NCI-H128 (cell line): Measurements from ENCODE around the gene SLC38A3.

Experiments
- DNase-seq: peaks from one replicate; lab custom pipeline; 2025; ENCODE audit not compliant: unreplicated experiment; lab: John Stamatoyannopoulos, UW

SLC38A3 gene

DNA sequence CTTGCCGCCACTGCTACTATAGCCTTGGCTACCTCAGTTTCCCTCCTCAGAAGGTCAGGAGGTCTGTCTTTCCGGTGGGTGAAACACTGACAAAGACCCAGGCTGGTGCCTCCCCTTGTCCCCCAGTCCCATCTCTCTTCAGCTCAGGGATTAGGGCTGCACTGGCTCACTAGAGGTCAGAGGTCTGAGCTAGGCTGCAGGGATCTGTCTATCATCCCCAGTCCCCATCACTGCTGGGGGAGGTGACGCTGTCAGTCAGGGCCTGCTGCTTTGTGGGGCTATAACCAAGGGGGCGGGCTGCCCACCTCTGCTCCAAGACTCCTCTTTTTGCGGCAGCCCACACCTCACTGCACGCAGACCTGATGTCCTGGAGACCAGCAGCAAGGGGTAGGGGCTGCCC lies 36.3 kb upstream of the SLC38A3 start:
- DNase-seq, result no peak

GRCh38 chr3:50169232-50169832 lies 35.7 kb upstream of the SLC38A3 start:
- DNase-seq, result no peak

- no peak for DNase-seq
These were observed 35.2 kb upstream of the SLC38A3 start for GRCh38 chr3:50169858-50170257.

- DNase-seq, result no peak
These were observed 34.4 kb upstream of the SLC38A3 start for GRCh38 chr3:50170689-50171088.

DNA sequence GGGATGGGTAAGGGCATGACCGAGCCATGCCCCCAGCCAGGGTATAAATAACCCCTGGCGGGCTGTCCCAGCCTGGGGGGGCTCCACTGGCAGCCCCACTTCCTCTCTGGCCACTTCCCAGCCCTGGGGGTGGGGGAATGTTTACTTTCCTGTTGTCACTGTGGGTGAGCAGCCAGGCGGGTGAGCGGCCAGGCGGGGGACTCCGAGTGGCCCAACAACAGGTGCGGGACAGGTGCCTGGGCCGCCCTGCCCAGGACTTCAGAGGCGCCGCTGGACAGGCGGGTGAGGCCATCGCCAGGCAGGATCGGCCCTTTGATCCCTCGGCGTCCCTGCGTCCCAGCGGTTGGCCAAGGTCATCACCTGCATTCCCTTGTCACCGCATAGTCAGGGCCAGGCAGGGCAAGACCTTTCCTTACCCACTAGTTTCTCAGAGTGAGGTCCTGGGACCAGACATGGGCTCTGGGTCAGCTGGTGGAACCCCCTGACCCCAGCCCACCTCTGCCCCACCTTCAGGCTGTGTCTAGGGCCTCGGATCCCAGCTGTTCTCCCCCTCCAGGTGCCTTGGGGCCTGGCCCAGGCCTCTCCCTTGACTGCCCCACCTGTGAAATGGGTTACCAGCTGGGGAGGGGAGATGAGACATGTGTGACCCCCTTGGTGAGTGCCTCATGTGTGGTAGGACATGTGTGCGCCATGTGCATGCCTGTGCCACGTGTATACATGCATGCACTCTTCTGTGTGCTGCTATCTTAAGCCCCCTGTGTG lies 33.4 kb upstream of the SLC38A3 start:
- no peak for DNase-seq

DNA sequence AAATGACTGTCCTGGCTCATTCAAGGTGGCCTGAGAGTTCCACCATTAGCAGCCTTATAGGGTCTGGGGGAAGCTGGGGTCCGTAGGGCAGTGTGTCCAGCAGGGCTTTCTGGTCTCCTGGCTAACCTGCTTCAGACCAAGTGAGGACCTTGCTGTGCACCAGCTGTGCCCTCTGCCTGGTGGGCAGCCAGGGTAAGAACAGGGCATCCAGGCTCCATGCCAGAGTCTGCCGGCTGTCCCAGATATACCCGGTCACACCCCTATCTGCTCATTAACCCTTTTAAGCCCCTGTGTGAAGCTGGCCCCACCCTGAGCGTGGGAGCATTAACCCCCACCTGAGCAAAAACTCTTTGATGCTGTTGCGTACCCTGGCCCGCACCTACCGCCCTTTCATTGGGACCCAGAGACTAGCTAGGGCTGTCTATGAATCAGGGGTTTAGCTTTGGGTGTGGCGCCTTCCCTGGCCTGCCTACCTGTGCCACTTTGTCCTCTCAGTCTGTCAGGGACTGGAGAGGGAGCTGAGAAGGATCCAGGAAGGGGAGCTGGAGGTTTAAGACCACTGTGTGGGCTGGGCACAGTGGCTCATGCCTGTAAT lies 32.3 kb upstream of the SLC38A3 start:
- DNase-seq, result no peak

GRCh38 chr3:50173685-50174516 lies 31.2 kb upstream of the SLC38A3 start:
- no peak for DNase-seq

GRCh38 chr3:50174517-50174895 lies 30.6 kb upstream of the SLC38A3 start:
- DNase-seq, result no peak

- DNase-seq, result no peak
These were observed 30.0 kb upstream of the SLC38A3 start for GRCh38 chr3:50174947-50175524.

DNA sequence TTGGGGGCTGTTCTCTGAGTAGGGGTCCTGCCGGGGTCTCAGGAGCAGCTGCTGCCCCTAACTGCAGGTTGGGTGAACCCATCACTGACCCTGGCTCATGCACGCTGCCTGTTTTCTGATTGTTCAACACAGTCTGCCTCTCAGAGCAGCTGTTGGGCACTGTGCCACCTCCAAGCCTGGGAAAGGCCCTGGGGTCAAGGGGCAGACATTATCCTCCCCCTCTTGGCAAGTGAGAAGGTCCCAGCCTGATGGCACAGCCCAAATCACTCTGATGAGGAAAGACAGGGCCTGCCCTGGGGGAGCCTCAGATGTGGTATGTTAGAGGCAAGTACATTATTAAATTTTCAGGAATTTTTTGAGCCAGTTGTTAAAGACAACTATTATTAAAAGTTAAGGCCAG lies 27.7 kb upstream of the SLC38A3 start:
- DNase-seq, result no peak

DNA sequence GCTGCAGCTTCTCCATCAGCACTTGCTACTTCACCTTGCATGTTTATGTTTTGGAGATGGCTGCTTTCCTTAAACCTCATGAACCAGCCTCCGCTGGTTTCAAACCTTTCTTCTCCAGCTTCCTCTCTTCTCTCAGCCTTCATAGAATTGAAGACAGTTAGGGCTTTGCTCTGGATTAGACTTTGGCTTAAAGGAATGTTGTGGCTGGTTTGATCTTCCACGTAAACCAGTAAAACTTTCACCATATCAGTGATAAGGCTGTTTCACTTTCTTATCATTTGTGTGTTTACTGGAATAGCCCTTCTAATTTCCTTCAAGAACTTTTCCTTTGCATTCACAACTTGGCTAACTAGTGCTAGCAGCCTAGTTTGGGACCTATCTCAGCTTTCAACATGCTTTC lies 25.4 kb upstream of the SLC38A3 start:
- no peak for DNase-seq

GRCh38 chr3:50181985-50182384 lies 23.1 kb upstream of the SLC38A3 start:
- DNase-seq, result no peak

GRCh38 chr3:50182533-50183099 lies 22.5 kb upstream of the SLC38A3 start:
- DNase-seq, result no peak

DNA sequence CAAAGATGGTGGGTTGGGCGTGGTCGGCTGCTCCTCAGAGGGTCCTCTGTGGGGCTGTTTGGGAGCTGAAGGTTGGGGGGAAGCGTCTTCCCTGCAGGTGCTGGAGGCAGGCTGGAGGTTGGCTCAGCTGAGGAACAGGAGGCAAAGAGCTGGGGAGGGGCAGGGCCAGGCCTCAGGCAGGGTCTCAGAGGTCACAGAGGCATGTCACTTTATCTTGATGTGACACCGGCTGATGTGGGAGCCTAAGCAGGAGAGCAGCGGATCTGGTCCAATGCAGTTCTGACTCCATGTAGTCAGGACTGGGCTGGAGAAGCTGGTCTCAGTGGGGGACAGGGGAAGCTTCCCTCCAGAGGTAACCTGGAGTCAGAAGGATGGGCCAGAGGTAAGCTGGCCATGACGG lies 21.3 kb upstream of the SLC38A3 start:
- DNase-seq, result no peak

DNA sequence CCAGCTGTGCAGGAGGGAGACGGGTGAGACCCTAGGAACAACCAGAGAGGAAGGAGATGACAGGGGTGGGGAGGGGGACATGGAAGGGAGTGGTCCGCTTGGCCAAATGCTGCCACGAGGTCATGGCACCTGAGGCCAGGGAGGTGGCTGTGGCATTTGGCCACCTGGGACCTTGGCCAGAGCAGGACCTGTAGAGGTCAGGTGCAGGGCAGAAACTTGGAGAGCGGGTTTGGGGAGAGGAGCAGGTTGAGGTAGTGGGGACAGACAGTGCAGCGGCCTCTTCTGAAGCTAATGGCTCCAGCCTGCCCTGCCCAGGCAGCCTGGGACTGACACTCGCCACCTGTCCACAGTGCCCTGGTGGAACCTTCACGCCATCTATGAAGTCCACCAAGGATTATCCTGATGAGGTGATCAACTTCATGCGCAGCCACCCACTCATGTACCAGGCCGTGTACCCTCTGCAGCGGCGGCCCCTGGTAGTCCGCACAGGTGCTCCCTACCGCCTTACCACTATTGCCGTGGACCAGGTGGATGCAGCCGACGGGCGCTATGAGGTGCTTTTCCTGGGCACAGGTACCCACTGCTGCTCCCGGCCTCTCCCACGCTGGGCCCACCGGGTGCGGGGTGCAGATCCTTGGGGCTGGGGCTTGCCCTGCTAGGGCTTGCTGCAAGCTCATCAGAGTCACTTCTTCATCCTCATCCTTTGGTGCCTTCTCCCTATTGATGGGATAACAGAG lies 20.7 kb upstream of the SLC38A3 start:
- DNase-seq, result no peak

- no peak for DNase-seq
These were observed 19.8 kb upstream of the SLC38A3 start for GRCh38 chr3:50185230-50185629.

DNA sequence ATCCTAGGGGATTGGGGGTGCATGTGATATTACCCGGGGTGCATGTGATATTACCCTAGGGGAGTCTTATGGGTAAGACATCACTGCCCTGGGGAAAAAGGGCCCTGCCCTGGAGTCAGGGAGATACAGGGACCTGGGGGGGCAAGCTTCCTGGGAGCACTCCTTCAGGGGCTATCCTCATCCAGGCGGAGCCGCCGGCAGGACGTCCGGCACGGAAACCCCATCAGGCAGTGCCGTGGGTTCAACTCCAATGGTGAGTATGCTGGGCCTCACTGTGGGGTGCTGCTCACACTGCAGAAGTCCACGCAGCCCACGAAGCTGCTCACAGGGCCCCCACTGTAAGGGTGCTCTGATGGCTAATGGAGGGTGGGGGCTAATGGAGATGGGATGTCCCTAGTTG lies 19.0 kb upstream of the SLC38A3 start:
- no peak for DNase-seq

DNA sequence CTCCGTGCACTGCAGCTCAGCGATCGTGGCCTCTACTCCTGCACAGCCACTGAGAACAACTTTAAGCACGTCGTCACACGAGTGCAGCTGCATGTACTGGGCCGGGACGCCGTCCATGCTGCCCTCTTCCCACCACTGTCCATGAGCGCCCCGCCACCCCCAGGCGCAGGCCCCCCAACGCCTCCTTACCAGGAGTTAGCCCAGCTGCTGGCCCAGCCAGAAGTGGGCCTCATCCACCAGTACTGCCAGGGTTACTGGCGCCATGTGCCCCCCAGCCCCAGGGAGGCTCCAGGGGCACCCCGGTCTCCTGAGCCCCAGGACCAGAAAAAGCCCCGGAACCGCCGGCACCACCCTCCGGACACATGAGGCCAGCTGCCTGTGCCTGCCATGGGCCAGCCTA lies 17.3 kb upstream of the SLC38A3 start:
- no peak for DNase-seq

- peak; percentile 18 for DNase-seq
These were observed 15.8 kb upstream of the SLC38A3 start for GRCh38 chr3:50189274-50189673.

- DNase-seq, result no peak
These were observed 15.1 kb upstream of the SLC38A3 start for GRCh38 chr3:50189989-50190388.
